SKM-1 (cell line): ENCODE data around the gene IFI6.
"Not testable (repeated sequence)": the region's sequence is repeated elsewhere in the genome, so short reads cannot be mapped to it uniquely, and the experiment has no call there.

ENCODE experiments used
- DNase-seq: peaks from one replicate; lab custom pipeline; 2025; ENCODE audit not compliant: unreplicated experiment; lab: John Stamatoyannopoulos, UW

Gene IFI6

DNA sequence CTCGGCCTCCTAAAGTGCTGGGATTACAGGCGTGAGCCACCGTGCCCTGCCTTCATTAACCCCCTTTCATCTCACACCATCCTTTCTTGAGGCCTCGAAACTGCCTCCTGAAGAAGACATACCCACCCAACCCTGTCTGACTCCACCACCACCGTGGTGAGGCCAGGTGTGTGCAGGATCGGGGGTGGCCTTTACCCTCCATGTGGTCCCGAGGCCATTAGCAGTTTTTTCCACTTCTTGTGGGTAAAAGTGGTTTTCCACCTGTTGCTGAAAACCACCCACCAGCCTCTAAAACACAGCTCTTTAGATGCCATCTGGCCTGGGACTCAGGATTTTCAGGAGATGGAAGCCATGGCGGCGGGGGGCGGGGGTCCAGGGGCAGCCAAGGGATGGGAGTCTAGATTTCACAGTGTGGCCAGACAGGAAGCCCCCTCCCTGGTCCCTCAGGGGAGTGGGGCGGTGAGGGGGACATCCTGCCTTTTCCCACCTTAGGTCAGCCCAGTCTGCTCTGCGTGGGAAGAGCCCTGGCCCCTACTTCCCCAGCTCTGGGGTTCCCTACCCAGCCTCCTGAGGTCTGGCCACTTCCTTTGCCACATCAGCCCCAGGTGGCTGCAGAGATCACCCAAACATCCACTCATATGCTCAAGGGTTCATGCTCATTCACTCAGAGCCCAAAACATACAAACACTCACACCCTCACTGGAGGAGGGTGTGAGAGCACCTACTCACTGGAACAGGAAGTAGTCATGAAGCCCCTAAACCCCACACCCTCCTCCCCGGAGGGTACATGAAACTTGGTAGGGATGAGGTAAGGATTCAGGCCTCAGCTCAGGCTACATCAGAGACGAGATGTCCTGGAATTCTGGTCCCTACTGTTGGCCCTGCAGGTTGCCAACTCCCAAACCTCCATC, 39.4 kb downstream of the IFI6 start:
- DNase-seq: no peak

- no peak for DNase-seq
Measured at GRCh38 chr1:27630859-27631491, 41.0 kb downstream of the IFI6 start.

- DNase-seq: no peak
Measured at GRCh38 chr1:27628712-27629111, 43.3 kb downstream of the IFI6 start.

DNA sequence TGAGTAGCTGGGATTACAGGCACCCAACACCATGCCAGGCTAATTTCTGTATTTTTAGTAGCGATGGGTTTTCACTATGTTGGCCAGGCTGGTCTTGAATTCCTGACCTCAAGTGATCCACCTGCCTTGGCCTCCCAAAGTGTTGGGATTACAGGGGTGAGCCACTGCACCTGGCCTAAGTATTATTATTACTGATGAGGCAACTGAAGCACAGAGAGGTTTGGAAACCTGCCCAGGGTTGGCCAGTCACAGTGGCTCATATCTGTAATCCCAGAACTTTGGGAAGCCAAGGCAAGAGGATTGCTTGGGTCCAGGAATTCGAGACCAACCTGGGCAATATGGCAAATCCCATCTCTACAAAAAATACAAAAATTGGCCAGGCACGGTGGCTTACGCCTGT, 44.3 kb downstream of the IFI6 start:
- not testable (repeated sequence) for DNase-seq

- no peak for DNase-seq
Measured at GRCh38 chr1:27627061-27627460, 44.9 kb downstream of the IFI6 start.

DNA sequence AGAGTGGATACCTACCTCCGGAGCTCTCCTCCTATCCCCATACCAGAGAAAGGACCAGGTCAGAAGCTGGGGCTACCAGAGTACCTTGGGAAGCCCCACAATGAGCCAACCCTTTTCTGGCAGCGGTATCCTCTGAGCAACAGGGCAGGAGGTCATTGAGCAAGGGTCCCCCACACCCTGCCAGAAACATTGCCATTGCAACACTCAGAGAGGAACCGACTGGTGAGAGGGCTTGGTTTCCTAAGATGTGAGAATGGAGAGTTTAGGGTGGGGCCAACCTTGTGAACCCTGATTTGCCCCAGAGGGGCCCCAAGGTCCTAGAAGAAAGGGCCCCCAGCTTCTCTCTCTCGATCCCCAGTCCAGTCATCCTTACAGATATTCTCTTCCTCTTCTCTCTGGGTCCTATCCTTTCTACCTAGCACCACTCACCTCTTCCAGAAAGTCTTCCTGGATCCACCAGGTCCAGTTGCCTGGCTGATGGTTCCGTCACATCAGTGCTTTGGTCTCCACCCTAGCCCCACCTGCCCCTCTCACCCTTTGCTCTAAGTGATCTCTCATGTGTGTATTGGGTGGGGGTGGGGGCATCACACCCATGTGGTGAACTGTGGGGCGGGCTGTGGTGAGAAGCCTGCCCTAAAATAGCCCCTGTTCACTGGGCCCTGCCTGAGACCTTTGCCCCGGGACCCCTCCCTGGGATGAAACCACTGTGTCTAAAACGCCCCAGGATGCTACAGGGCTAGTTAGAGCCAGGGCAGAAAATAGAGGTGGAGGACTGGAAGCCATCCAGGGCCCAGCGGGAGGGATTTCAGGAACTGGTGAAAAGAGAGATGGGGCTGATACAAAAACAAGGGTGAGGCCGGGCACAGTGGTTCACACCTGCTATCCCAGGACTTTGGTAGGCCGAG, 45.7 kb downstream of the IFI6 start:
- DNase-seq: peak; percentile 99

DNA sequence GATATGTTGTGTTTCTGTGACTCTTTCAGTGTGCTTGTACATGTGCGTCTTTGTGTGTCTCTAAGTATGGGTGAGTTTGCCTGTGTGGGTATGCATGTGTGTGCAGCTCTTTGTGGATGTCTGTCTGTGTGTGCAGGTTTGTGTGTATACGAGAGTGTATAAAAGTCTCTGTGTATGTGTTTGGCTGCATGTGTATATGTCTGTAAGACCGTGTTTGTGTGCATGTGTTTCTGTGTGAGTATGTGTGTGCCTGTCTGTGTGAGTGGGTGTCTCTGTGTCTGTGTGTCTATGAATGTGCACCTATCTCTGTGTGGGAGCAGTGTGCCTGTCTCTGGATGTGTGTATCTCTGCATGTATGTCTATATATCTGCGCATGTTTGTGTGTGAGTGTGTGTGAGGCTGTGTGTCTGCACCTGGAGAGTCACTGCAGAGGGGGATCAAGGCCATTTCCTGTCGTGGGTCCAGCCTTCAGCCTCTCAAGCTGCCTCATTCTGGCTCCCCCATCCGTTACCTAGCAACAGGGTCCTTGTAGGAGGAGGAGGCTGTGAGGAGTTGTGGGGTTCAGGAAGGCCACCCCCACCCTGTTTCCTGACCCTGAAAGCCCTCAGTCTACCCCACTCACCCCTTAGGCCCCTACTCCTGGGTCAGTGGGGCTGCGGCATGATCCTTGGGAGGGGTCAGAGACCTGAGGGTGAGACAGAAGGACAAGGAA, 47.4 kb downstream of the IFI6 start:
- no peak for DNase-seq

DNA sequence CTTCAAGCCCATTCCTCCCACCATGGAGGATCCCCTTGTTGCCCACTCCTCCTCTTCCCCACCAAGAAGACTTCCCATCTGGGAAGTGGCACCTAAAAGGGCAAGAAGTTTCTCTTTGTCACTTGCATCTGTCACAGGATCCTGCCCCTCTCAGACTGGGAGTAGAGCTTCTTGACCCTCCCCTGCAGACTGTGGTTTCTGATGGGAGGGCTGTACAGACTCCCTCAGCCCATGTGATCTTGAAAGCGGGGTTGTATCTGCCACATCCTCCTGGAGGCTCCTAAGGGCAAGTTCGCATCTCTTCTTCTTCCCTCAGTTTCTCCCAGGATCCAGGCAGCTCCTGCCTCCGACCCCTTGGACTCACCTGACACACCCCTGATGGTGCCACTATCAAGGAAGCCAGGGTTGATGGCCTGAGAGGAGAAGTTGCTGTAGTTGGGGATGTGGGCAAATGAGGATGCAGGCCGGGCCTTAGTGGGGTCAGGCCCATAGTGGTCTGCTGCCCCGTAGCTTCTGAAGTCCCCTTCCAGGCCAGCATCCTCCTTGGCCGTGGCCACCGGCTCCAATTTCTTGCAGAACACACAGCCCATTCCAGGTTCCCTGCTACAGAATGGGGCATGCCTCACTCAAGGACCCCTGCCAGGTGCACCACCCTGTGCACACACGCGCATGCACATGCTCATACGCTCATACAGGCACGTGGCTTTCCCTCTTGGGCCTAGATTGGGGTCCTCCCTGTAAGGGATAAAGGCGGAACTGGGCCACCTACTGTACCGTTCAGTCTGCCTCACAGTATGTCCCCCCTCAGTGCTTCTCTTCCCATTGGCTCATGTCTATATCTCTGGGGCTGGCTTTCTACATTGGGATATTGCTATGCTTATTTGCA, 48.4 kb downstream of the IFI6 start:
- DNase-seq: no peak

- no peak for DNase-seq
Measured at GRCh38 chr1:27622828-27623227, 49.2 kb downstream of the IFI6 start.

GRCh38 chr1:27621051-27621920, 50.7 kb downstream of the IFI6 start:
- DNase-seq: peak; percentile 51

DNA sequence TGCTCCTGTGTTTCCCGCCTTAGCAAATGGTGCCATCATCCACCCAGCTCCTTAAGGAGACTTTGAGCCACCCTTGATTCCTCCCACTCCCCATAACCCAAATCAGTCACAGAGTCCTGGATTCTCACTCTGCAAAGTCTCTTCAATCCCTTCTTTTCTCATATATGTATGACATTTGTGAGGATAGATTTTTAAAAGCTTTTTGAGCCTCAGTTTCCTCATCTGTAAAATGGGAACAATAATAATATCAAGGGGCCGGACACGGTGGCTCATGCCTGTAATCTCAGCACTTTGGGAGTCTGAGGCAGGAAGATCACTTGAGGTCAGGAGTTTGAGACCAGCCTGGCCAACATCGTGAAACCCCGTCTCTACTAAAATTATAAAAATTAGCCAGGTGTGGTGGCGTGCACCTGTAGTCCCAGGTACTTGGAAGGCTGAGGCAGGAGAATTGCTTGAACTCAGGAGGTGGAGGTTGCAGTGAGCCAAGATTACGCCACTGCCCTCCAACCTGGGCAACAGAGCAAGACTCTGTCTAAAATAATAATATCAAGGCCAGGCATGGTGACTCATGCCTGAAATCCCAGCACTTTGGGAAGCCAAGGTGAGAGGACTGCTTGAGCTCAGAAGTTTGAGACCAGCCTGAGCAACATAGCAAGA, 52.1 kb downstream of the IFI6 start:
- not testable (repeated sequence) for DNase-seq

GRCh38 chr1:27618341-27619082, 53.5 kb downstream of the IFI6 start:
- DNase-seq: peak; percentile 81

DNA sequence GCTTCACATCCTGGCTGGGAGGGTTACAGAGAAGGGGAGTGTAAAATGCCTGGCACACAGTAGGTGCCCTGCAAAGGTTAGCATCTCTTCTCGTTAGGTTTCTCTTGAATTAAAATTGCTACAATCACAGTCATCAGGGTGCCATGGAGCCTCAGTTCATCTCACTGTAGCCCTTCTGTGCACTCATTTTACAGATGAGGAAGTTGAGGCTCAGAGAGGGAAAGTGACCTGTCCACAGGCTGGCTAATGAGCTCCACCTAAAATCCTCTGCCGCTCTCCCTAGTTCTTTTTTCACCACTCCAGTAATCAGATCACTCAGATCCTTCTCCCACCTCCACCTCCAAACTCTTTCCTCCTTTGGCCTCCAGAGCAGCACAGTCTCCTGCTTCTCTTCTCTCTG, 54.6 kb downstream of the IFI6 start:
- DNase-seq: no peak

DNA sequence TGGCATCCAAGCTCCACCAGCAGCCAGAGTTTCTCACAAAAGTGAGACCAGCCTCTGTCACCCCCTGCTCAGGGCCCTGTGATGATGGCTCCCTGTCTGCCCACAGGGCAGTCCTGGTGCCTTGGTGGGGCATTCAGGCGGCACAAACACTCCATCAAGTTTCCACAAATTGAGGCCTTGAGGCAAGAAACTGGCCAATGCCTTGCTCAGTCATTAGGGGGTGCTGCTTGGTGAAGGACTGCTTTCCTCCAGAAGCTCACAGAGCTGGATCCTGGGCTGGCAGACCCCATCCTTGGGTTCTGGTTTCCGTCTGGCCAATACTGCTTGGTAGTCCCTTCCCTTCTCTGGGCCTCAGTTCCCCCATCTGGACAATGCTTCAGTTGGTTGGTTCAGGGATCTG, 55.6 kb downstream of the IFI6 start:
- DNase-seq: no peak
